ENCODE measurements around the gene LYG1. TPM values are rescaled to one million over a fixed set of nuclear protein-coding genes. Genes with fewer than 3 reads are reported as not detected.
A peak's percentile ranks its signal among the peaks of the same experiment; 100 is the strongest.

The LYG1 gene
- total and polyA plus RNA-seq, 9 of the 15 experiments (the other 6 are each of a cell fraction or from before 2014, with no cell fraction given) = 0.64 to 2.6 (median 1.2) TPM

GRCh38 chr2:99335911-99336803 is 35.2 kb upstream of the LYG1 start, which contains the start of gene TXNDC9 (continued):
- TF ChIP-seq CTCF (IDR thresholded peaks at IDR 0.05 in 2 of 3, conservative IDR thresholded peaks at IDR 0.05 in 1 of 3; ENCODE audit: insufficient read depth in 2 of 3, low read depth in 1 of 3, low read length in 3 of 3) (peak in 1 of 3 experiments; percentile 12; a peak in 1 of 6 replicates), CBX2 (IDR thresholded peaks at IDR 0.05; ENCODE audit: insufficient read depth, low read length, poor library complexity, severe bottlenecking) (no peak), HDAC2 (IDR thresholded peaks at IDR 0.05) (no peak), CREB1 (IDR thresholded peaks at IDR 0.05) (peak; percentile 44), CREB1 (CRISPR knock-in tag; IDR thresholded peaks at IDR 0.05) (peak; percentile 81), TAF9B (IDR thresholded peaks at IDR 0.05; ENCODE audit: partially characterized antibody) (peak; percentile 79), ZBTB49 (CRISPR knock-in tag; IDR thresholded peaks at IDR 0.05; ENCODE audit: borderline replicate concordance) (0 out of 2 replicates have a peak, but pooled peaks have one; percentile 41), SP2 (IDR thresholded peaks at IDR 0.05; ENCODE audit: extremely low read depth, low read depth, low read length, poor library complexity, severe bottlenecking) (peak; percentile 37), MEF2A (IDR thresholded peaks at IDR 0.05; ENCODE audit: control insufficient read depth, low read depth, low read length) (no peak), MTA3 (IDR thresholded peaks at IDR 0.05; ENCODE audit: borderline replicate concordance) (peak; percentile 67; the same call in 1 of the 2 replicates), MEIS2 (IDR thresholded peaks at IDR 0.05; ENCODE audit: partially characterized antibody) (peak; percentile 58), TRIM28 (IDR thresholded peaks at IDR 0.05) (no peak), SAP30 (IDR thresholded peaks at IDR 0.05; ENCODE audit: borderline replicate concordance, insufficient read depth, low read depth, low read length, poor library complexity, severe bottlenecking) (peak; percentile 24), CSDE1 (IDR thresholded peaks at IDR 0.05) (no peak), SP1 (CRISPR knock-in tag; IDR thresholded peaks at IDR 0.05) (peak; percentile 93), CREM (IDR thresholded peaks at IDR 0.05; ENCODE audit: low read depth) (peak; percentile 85), HNRNPLL (IDR thresholded peaks at IDR 0.05; ENCODE audit: low read depth, low read length, poor library complexity, severe bottlenecking) (peak; percentile 78), ZBED1 (IDR thresholded peaks at IDR 0.05) (no peak), ZNF511 (CRISPR knock-in tag; IDR thresholded peaks at IDR 0.05) (peak; percentile 80), HIVEP1 (CRISPR knock-in tag; IDR thresholded peaks at IDR 0.05) (no peak), CEBPG (CRISPR knock-in tag; IDR thresholded peaks at IDR 0.05) (peak; percentile 94), CEBPG (tag; conservative IDR thresholded peaks at IDR 0.05 in 1 of 2, IDR thresholded peaks at IDR 0.05 in 1 of 2) (peak; percentile 85 to 98), PHF20 (IDR thresholded peaks at IDR 0.05; ENCODE audit: partially characterized antibody) (peak; percentile 65), CXXC5 (CRISPR knock-in tag; IDR thresholded peaks at IDR 0.05) (peak; percentile 88)
